ENCODE results near the gene MAPKAP1. TPM values are rescaled to one million over a fixed set of nuclear protein-coding genes. Genes with fewer than 3 reads are reported as not detected.

The MAPKAP1 gene
- total and polyA plus RNA-seq, 2 of the 13 experiments (the other 11 are each of a cell fraction or from before 2014, with no cell fraction given): 45.0 to 64.3 TPM

- no peak for TF ChIP-seq ATRX (CRISPR knock-in tag; IDR thresholded peaks at IDR 0.05; ENCODE audit: borderline replicate concordance)
- no peak for TF ChIP-seq ZNF326 (CRISPR knock-in tag; IDR thresholded peaks at IDR 0.05; ENCODE audit: borderline replicate concordance)
- no peak for TF ChIP-seq ZC3H4 (CRISPR knock-in tag; IDR thresholded peaks at IDR 0.05; ENCODE audit: borderline replicate concordance)
- TF ChIP-seq TCF7 (IDR thresholded peaks at IDR 0.05; ENCODE audit: low read depth): no peak
- TF ChIP-seq DNMT1 (CRISPR knock-in tag; IDR thresholded peaks at IDR 0.05): no peak
- TF ChIP-seq ZSCAN25 (CRISPR knock-in tag; IDR thresholded peaks at IDR 0.05): no peak
- TF ChIP-seq ZNF724P (CRISPR knock-in tag; IDR thresholded peaks at IDR 0.05; ENCODE audit: borderline replicate concordance): no peak
- TF ChIP-seq ZNF34 (CRISPR knock-in tag; IDR thresholded peaks at IDR 0.05; ENCODE audit: borderline replicate concordance): no peak
- TF ChIP-seq ZMAT3 (CRISPR knock-in tag; conservative IDR thresholded peaks at IDR 0.05): 0 out of 2 replicates have a peak, but pooled peaks have one; percentile 31
- TF ChIP-seq, protein P1, sequence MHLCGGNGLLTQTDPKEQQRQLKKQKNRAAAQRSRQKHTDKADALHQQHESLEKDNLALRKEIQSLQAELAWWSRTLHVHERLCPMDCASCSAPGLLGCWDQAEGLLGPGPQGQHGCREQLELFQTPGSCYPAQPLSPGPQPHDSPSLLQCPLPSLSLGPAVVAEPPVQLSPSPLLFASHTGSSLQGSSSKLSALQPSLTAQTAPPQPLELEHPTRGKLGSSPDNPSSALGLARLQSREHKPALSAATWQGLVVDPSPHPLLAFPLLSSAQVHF (CRISPR knock-in tag; IDR thresholded peaks at IDR 0.05): no peak
- TF ChIP-seq PCBP1 (IDR thresholded peaks at IDR 0.05; ENCODE audit: borderline replicate concordance, low read depth, low read length): no peak
- no peak for TF ChIP-seq ZNF549 (CRISPR knock-in tag; IDR thresholded peaks at IDR 0.05)
- TF ChIP-seq ZNF737 (CRISPR knock-in tag; IDR thresholded peaks at IDR 0.05; ENCODE audit: borderline replicate concordance): no peak
- peak; percentile 35; the same call in 1 of the 2 replicates for TF ChIP-seq ZSCAN21 (CRISPR knock-in tag; IDR thresholded peaks at IDR 0.05; ENCODE audit: borderline replicate concordance)
- no peak for TF ChIP-seq CREB1 (IDR thresholded peaks at IDR 0.05)
- TF ChIP-seq CREB1 (CRISPR knock-in tag; IDR thresholded peaks at IDR 0.05): no peak
- no peak for TF ChIP-seq NFKBIZ (CRISPR knock-in tag; IDR thresholded peaks at IDR 0.05)
- no peak for TF ChIP-seq PRDM4 (CRISPR knock-in tag; IDR thresholded peaks at IDR 0.05; ENCODE audit: borderline replicate concordance)
- TF ChIP-seq, protein P2, sequence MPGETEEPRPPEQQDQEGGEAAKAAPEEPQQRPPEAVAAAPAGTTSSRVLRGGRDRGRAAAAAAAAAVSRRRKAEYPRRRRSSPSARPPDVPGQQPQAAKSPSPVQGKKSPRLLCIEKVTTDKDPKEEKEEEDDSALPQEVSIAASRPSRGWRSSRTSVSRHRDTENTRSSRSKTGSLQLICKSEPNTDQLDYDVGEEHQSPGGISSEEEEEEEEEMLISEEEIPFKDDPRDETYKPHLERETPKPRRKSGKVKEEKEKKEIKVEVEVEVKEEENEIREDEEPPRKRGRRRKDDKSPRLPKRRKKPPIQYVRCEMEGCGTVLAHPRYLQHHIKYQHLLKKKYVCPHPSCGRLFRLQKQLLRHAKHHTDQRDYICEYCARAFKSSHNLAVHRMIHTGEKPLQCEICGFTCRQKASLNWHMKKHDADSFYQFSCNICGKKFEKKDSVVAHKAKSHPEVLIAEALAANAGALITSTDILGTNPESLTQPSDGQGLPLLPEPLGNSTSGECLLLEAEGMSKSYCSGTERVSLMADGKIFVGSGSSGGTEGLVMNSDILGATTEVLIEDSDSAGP (CRISPR knock-in tag; IDR thresholded peaks at IDR 0.05; ENCODE audit: borderline replicate concordance): peak; percentile 34; the same call in 1 of the 2 replicates
- no peak for TF ChIP-seq TEF (CRISPR knock-in tag; IDR thresholded peaks at IDR 0.05)
- TF ChIP-seq, protein P3, sequence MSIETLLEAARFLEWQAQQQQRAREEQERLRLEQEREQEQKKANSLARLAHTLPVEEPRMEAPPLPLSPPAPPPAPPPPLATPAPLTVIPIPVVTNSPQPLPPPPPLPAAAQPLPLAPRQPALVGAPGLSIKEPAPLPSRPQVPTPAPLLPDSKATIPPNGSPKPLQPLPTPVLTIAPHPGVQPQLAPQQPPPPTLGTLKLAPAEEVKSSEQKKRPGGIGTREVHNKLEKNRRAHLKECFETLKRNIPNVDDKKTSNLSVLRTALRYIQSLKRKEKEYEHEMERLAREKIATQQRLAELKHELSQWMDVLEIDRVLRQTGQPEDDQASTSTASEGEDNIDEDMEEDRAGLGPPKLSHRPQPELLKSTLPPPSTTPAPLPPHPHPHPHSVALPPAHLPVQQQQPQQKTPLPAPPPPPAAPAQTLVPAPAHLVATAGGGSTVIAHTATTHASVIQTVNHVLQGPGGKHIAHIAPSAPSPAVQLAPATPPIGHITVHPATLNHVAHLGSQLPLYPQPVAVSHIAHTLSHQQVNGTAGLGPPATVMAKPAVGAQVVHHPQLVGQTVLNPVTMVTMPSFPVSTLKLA (IDR thresholded peaks at IDR 0.05): no peak
- no peak for TF ChIP-seq ZMYM3 (CRISPR knock-in tag; IDR thresholded peaks at IDR 0.05)
- no peak for TF ChIP-seq ZNF12 (CRISPR knock-in tag; IDR thresholded peaks at IDR 0.05)
- no peak for TF ChIP-seq XRCC5 (optimal IDR thresholded peaks at IDR 0.05; ENCODE audit: low read length)
- TF ChIP-seq CHD4 (IDR thresholded peaks at IDR 0.05; ENCODE audit: borderline replicate concordance, low read length): no peak
These were observed 40.9 kb upstream of the MAPKAP1 start (continued) for GRCh38 chr9:125747765-125748445.

All from HepG2 (cell line).